BJ (cell line): ENCODE data around the gene ZNF629. TPM values are rescaled to one million over a fixed set of nuclear protein-coding genes. Genes with fewer than 3 reads are reported as not detected.

Experiments used
- CTCF ChIA-PET: fragments of 350-600 bp; formaldehyde crosslinking; extraction: SDS; loops from one replicate; lab custom pipeline; 2021; ENCODE audit warnings: antibody characterized with exemption, inconsistent platforms; lab: Yijun Ruan, JAX
- POLR2A ChIA-PET: fragments of 300-600 bp; sonication (Branson Sonifier 250); formaldehyde crosslinking; extraction: SDS; loops from one replicate; lab custom pipeline; 2021; ENCODE audit warnings: antibody characterized with exemption; lab: Charles Lee
- DNase-seq: peaks from one replicate; pipeline ENCODE4 v3.0.0-alpha.2; 2011; ENCODE audit warnings: low read depth
- H3K27me3 ChIP-seq: 2 replicates; pipeline ENCODE4 v1.6.0; 2011; ENCODE audit warnings: low read length; ENCODE audit not compliant: control insufficient read depth, insufficient read depth
- H3K36me3 ChIP-seq: 2 replicates; pipeline ENCODE4 v1.5.1; 2011; ENCODE audit warnings: low read length; ENCODE audit not compliant: control insufficient read depth, insufficient read depth
- H3K4me3 ChIP-seq: 2 replicates; pipeline ENCODE4 v1.5.1; 2011; ENCODE audit warnings: low read depth, mild to moderate bottlenecking, control low read depth, low read length
- polyA plus RNA-seq: library from polyadenylated mRNA; depleted of rRNA; stranded (reverse); fragments of >200 nt; gene quantifications from 2 replicates; pipeline ENCODE4 v1.2.3, GENCODE V29; 2011
- TF ChIP-seq, protein P1 (sequence below): IDR thresholded peaks from 2 replicates; pipeline ENCODE4 v1.5.1; 2011; ENCODE audit warnings: low read depth, mild to moderate bottlenecking, control low read depth, inconsistent platforms, low read length, moderate library complexity; ENCODE audit not compliant: insufficient read depth

The ZNF629 gene
- polyA plus RNA-seq, 1 experiment = 6.0 TPM

- POLR2A ChIA-PET = interaction anchor here (0.6 kb wide), 1 partner anchor 50 kb away, joined by 3 read pairs; no protein-coding TSS in a partner anchor
- TF ChIP-seq, protein P1, sequence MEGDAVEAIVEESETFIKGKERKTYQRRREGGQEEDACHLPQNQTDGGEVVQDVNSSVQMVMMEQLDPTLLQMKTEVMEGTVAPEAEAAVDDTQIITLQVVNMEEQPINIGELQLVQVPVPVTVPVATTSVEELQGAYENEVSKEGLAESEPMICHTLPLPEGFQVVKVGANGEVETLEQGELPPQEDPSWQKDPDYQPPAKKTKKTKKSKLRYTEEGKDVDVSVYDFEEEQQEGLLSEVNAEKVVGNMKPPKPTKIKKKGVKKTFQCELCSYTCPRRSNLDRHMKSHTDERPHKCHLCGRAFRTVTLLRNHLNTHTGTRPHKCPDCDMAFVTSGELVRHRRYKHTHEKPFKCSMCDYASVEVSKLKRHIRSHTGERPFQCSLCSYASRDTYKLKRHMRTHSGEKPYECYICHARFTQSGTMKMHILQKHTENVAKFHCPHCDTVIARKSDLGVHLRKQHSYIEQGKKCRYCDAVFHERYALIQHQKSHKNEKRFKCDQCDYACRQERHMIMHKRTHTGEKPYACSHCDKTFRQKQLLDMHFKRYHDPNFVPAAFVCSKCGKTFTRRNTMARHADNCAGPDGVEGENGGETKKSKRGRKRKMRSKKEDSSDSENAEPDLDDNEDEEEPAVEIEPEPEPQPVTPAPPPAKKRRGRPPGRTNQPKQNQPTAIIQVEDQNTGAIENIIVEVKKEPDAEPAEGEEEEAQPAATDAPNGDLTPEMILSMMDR = no peak
- no peaks in the 10 kb centered on the region for H3K27me3 ChIP-seq
- CTCF ChIA-PET = interaction anchor here (1.3 to 1.8 kb wide), 2 partner anchors 12 to 118 kb away, joined by 3 read pairs; no protein-coding TSS in a partner anchor
- H3K4me3 ChIP-seq = peak overlapping the region; percentile 47; the same call in 1 of the 2 replicates
- peaks cover 11% of the 10 kb centered on the region for H3K36me3 ChIP-seq
- peak; percentile 9 for DNase-seq
Measured at GRCh38 chr16:30747331-30747730, 39.7 kb downstream of the ZNF629 start.

GRCh38 chr16:30746638-30747175 is 40.3 kb downstream of the ZNF629 start:
- DNase-seq = no peak
- POLR2A ChIA-PET = no interaction called here
- TF ChIP-seq, protein P1 = no peak
- Histone ChIP-seq H3K27me3 (no peaks in the 10 kb centered on the region), H3K4me3 (no peak overlapping the region), H3K36me3 (peaks cover 11% of the 10 kb centered on the region)
- CTCF ChIA-PET = interaction anchor here (1.8 kb wide), 1 partner anchor 13 kb away, joined by 3 read pairs; no protein-coding TSS in a partner anchor

DNA sequence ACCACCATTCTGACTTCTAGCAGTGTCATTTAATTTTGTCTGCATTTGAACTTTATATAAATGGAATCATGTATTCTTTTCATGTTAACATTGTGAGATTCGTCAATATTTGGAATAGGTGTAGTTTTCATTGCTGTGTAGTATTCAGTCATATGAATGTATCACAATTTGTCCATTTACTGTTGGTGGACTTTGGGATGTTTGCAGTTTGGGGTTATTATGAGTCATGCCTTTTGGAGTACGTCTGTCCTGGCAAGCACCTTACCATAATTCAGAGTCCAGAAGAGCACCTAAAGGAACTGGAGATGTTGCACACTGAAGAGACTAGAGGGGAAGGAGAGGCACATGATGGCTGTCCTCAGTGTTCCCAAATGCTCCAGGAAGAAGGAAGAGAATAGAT is 41.9 kb downstream of the ZNF629 start:
- CTCF ChIA-PET = interaction anchor here (0.5 kb wide), 1 partner anchor 10 kb away, joined by 4 read pairs; no protein-coding TSS in a partner anchor
- no peak overlapping the region for H3K4me3 ChIP-seq
- TF ChIP-seq, protein P1 = no peak
- POLR2A ChIA-PET = no interaction called here
- H3K27me3 ChIP-seq = no peaks in the 10 kb centered on the region
- no peak for DNase-seq
- H3K36me3 ChIP-seq = peaks cover 7% of the 10 kb centered on the region

GRCh38 chr16:30744183-30744582 is 42.8 kb downstream of the ZNF629 start:
- TF ChIP-seq, protein P1 = no peak
- no peaks in the 10 kb centered on the region for H3K27me3 ChIP-seq
- CTCF ChIA-PET = no interaction called here
- H3K4me3 ChIP-seq = no peak overlapping the region
- DNase-seq = no peak
- peaks cover 11% of the 10 kb centered on the region for H3K36me3 ChIP-seq
- POLR2A ChIA-PET = no interaction called here

- CTCF ChIA-PET = no interaction called here
Measured at GRCh38 chr16:30743716-30744115, 43.3 kb downstream of the ZNF629 start.

More at GRCh38 chr16:30743716-30744115, 43.3 kb downstream of the ZNF629 start:
- TF ChIP-seq, protein P1 = no peak
- Histone ChIP-seq H3K4me3 (no peak overlapping the region), H3K36me3 (peaks cover 13% of the 10 kb centered on the region), H3K27me3 (no peaks in the 10 kb centered on the region)
- POLR2A ChIA-PET = no interaction called here
- no peak for DNase-seq
